ENCODE results near the gene BMPR1A. TPM values are rescaled to one million over a fixed set of nuclear protein-coding genes. Genes with fewer than 3 reads are reported as not detected.
A peak's percentile ranks its signal among the peaks of the same experiment; 100 is the strongest.

The BMPR1A gene
- total RNA-seq, 1 donor from 2014 or later = 32.6 TPM

- Histone ChIP-seq H3K27me3 (ENCODE audit: control insufficient read depth, insufficient read depth, low read length) (no peaks in the 10 kb centered on the region), H3K4me3 (ENCODE audit: low read depth, low read length) (no peak overlapping the region), H3K36me3 (ENCODE audit: control insufficient read depth, insufficient read depth, low read length) (peaks cover 7% of the 10 kb centered on the region)
- DNase-seq (ENCODE audit: low read depth) (no peak), FAIRE-seq (peak; percentile 18)
- no peak for TF ChIP-seq CTCF (IDR thresholded peaks at IDR 0.05; ENCODE audit: insufficient read depth, low read length, severe bottlenecking)
Observed at GRCh38 chr10:86900955-86901354, 144.5 kb downstream of the BMPR1A start.

GRCh38 chr10:86904600-86904999 is 148.2 kb downstream of the BMPR1A start:
- no peak for TF ChIP-seq CTCF (IDR thresholded peaks at IDR 0.05; ENCODE audit: insufficient read depth, low read length, severe bottlenecking)
- H3K36me3 ChIP-seq (ENCODE audit: control insufficient read depth, insufficient read depth, low read length) = peaks cover 7% of the 10 kb centered on the region

DNA sequence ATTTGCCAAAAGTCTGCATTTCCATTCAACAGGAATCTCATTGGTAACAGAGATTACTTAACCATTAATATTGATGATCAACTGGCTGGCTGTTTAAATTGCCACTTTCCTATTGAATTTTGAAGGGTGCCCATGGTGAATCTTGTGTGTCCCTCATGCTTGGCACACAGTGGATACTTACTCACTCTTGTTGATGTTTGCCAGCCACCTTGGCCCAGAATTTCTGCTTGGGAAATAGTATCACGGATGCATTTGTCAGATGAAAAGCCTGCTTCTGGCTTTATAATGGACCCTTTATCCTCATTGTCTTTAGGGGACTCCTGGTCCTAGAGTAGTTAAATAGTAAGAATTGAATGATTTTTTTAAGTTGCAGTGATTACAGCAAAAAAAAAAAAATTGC is 149.0 kb downstream of the BMPR1A start:
- FAIRE-seq = no peak
- no peak overlapping the region for H3K4me3 ChIP-seq (ENCODE audit: low read depth, low read length)
- no peak for TF ChIP-seq CTCF (IDR thresholded peaks at IDR 0.05; ENCODE audit: insufficient read depth, low read length, severe bottlenecking)
- peaks cover 7% of the 10 kb centered on the region for H3K36me3 ChIP-seq (ENCODE audit: control insufficient read depth, insufficient read depth, low read length)
- DNase-seq (ENCODE audit: low read depth) = no peak
- H3K27me3 ChIP-seq (ENCODE audit: control insufficient read depth, insufficient read depth, low read length) = no peaks in the 10 kb centered on the region

More at GRCh38 chr10:86904600-86904999, 148.2 kb downstream of the BMPR1A start:
- Histone ChIP-seq H3K4me3 (ENCODE audit: low read depth, low read length) (no peak overlapping the region), H3K27me3 (ENCODE audit: control insufficient read depth, insufficient read depth, low read length) (no peaks in the 10 kb centered on the region)
- FAIRE-seq = no peak
- no peak for DNase-seq (ENCODE audit: low read depth)

DNA sequence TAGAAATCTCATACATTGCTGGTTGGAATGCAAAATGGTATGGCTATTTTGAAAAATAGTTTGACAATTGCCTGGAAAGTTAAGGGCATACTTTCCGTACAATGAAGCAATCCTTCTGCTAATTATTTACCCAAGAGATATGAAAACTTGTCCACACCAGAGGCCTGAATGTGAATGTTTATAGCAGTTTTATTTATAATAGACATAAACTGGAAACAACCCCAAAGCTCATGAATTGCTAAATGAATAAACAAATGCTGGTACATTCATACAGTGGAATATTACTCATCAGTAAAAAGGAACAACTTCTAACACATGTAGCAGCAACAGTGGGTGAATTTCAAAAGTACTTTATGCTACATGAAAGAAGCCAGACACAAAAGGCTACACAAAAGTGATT is 158.3 kb downstream of the BMPR1A start:
- DNase-seq (ENCODE audit: low read depth) = no peak
- FAIRE-seq = no peak
- Histone ChIP-seq H3K4me3 (ENCODE audit: low read depth, low read length) (no peak overlapping the region), H3K27me3 (ENCODE audit: control insufficient read depth, insufficient read depth, low read length) (no peaks in the 10 kb centered on the region), H3K36me3 (ENCODE audit: control insufficient read depth, insufficient read depth, low read length) (no peaks in the 10 kb centered on the region)
- TF ChIP-seq CTCF (IDR thresholded peaks at IDR 0.05; ENCODE audit: insufficient read depth, low read length, severe bottlenecking) = no peak

- H3K4me3 ChIP-seq (ENCODE audit: low read depth, low read length) = no peak overlapping the region
- TF ChIP-seq CTCF (IDR thresholded peaks at IDR 0.05; ENCODE audit: insufficient read depth, low read length, severe bottlenecking) = no peak
- H3K36me3 ChIP-seq (ENCODE audit: control insufficient read depth, insufficient read depth, low read length) = peaks cover 3% of the 10 kb centered on the region
- peak; percentile 27 for DNase-seq (ENCODE audit: low read depth)
- no peaks in the 10 kb centered on the region for H3K27me3 ChIP-seq (ENCODE audit: control insufficient read depth, insufficient read depth, low read length)
- no peak for FAIRE-seq
Observed at GRCh38 chr10:86918022-86918471, 161.6 kb downstream of the BMPR1A start.

- Histone ChIP-seq H3K4me3 (ENCODE audit: low read depth, low read length) (no peak overlapping the region), H3K27me3 (ENCODE audit: control insufficient read depth, insufficient read depth, low read length) (no peaks in the 10 kb centered on the region), H3K36me3 (ENCODE audit: control insufficient read depth, insufficient read depth, low read length) (peaks cover 3% of the 10 kb centered on the region)
- no peak for TF ChIP-seq CTCF (IDR thresholded peaks at IDR 0.05; ENCODE audit: insufficient read depth, low read length, severe bottlenecking)
- peak; percentile 29 for DNase-seq (ENCODE audit: low read depth)
- FAIRE-seq = no peak
Observed at GRCh38 chr10:86922553-86922961, 166.1 kb downstream of the BMPR1A start.
